Esophagus squamous epithelium (tissue), 5 donors: ENCODE data around the gene C6orf47. TPM values are rescaled to one million over a fixed set of nuclear protein-coding genes. Genes with fewer than 3 reads are reported as not detected.

Experiments
- DNase-seq: peaks from one replicate; lab custom pipeline; 2025; lab: John Stamatoyannopoulos, UW
- H3K27ac ChIP-seq, 4 donors: fragments of 200-600 bp; sonication (generic); one replicate each; pipeline ENCODE4 v1.5.1; 2016 to 2019; ENCODE audit warnings: mild to moderate bottlenecking in 1 of 4
- H3K27me3 ChIP-seq, 4 donors: fragments of 200-600 bp; sonication (generic); 1 replicate in 3 of 4; 2 replicates in 1 of 4; pipeline versions ENCODE4 v1.5.1 to v1.6.0; 2017 to 2021; ENCODE audit warnings: antibody characterized with exemption in 1 of 4
- H3K36me3 ChIP-seq, 3 donors: fragments of 200-600 bp; sonication (generic); one replicate each; pipeline ENCODE4 v1.5.1; 2016 to 2019
- H3K4me1 ChIP-seq, 3 donors: fragments of 200-600 bp; sonication (generic); one replicate each; pipeline ENCODE4 v1.5.1; 2017 to 2019
- H3K4me3 ChIP-seq, 4 donors: fragments of 200-600 bp; sonication (generic); 1 replicate in 3 of 4; 2 replicates in 1 of 4; pipeline ENCODE4 v1.5.1; 2016 to 2019; ENCODE audit warnings: mild to moderate bottlenecking in 2 of 4, moderate library complexity in 1 of 4
- H3K9me3 ChIP-seq, 3 donors: fragments of 200-600 bp; sonication (generic); one replicate each; pipeline ENCODE4 v1.5.1; 2016 to 2019
- POLR2A ChIP-seq, 4 donors: fragments of 450-650 bp; IDR thresholded peaks; one replicate each; pipeline ENCODE4 v1.6.1; 2017; ENCODE audit warnings: antibody characterized with exemption in 4 of 4, mild to moderate bottlenecking in 4 of 4, moderate library complexity in 3 of 4
- WGBS, 2 donors: methylation state at CpG; one replicate each; pipeline ENCODE4 v1.1.5; 2018; 5-methylcytosine and 5-hydroxymethylcytosine counted together
- intact Hi-C: fragments of 100-400 bp; cut with DNase I; formaldehyde crosslinking; loops from one replicate; pipeline ENCODE4 v1.15.0; 2022
- total RNA-seq, 4 donors: library from RNA; depleted of rRNA; stranded (reverse); fragments of >200 nt; gene quantifications; one replicate each; pipeline ENCODE4 v1.1.0, GENCODE V29; 2016
- TF ChIP-seq, protein P1 (sequence below), 6 experiments: fragments of 450-650 bp in 4 of 6; fragments of 200-600 bp in 2 of 6; sonication (generic) in 2 of 6; IDR thresholded peaks; one replicate each; pipeline ENCODE4 v1.5.1; 2016 to 2019; ENCODE audit warnings: antibody characterized with exemption in 6 of 6, mild to moderate bottlenecking in 4 of 6, moderate library complexity in 4 of 6
- donor health status: DM: yes; HTN: yes; CAD: no.

C6orf47 gene
- total RNA-seq, 4 donors from 2014 or later = 28.8 to 34.4 (median 31.7) TPM

DNA sequence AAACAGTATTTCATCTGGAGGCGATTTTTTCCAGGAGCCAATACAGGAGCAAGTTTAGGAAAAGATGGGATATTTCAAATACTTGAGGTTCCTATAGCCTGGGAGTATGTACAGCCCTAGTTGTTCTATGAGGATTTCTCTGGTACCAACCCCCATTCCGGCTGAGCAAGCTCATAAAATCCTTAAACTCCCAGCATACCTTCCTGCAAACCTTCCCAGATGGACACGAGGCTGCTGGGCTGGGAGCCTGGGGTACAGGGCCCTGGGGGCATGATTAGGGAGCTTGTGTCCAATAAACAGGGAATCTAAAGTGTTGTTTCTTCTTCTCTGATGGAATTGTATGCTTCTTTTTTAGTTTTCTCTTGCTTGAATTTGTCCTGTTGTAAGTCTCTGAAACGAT, 38.6 kb downstream of the C6orf47 start:
- Histone ChIP-seq H3K4me3 (peak overlapping the region; percentile 80 to 98 (median 86)), H3K27me3 (no peaks in the 10 kb centered on the region), H3K9me3 (no peaks in the 10 kb centered on the region), H3K27ac (peak overlapping the region; percentile 97 to 99 (median 98)), H3K36me3 (peaks cover 33 to 38% (median 34%) of the 10 kb centered on the region in 3 donors), H3K4me1 (peaks cover 11 to 35% (median 14%) of the 10 kb centered on the region in 3 donors)
- WGBS, 2 donors = 15 to 20% methylated on average over 4 of the region's 4 CpGs
- intact Hi-C loops = no loop called here
- TF ChIP-seq, protein P1, sequence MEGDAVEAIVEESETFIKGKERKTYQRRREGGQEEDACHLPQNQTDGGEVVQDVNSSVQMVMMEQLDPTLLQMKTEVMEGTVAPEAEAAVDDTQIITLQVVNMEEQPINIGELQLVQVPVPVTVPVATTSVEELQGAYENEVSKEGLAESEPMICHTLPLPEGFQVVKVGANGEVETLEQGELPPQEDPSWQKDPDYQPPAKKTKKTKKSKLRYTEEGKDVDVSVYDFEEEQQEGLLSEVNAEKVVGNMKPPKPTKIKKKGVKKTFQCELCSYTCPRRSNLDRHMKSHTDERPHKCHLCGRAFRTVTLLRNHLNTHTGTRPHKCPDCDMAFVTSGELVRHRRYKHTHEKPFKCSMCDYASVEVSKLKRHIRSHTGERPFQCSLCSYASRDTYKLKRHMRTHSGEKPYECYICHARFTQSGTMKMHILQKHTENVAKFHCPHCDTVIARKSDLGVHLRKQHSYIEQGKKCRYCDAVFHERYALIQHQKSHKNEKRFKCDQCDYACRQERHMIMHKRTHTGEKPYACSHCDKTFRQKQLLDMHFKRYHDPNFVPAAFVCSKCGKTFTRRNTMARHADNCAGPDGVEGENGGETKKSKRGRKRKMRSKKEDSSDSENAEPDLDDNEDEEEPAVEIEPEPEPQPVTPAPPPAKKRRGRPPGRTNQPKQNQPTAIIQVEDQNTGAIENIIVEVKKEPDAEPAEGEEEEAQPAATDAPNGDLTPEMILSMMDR (IDR thresholded peaks at IDR 0.05) = no peak
- no peak for TF ChIP-seq POLR2A (IDR thresholded peaks at IDR 0.05)
- no peak for DNase-seq

DNA sequence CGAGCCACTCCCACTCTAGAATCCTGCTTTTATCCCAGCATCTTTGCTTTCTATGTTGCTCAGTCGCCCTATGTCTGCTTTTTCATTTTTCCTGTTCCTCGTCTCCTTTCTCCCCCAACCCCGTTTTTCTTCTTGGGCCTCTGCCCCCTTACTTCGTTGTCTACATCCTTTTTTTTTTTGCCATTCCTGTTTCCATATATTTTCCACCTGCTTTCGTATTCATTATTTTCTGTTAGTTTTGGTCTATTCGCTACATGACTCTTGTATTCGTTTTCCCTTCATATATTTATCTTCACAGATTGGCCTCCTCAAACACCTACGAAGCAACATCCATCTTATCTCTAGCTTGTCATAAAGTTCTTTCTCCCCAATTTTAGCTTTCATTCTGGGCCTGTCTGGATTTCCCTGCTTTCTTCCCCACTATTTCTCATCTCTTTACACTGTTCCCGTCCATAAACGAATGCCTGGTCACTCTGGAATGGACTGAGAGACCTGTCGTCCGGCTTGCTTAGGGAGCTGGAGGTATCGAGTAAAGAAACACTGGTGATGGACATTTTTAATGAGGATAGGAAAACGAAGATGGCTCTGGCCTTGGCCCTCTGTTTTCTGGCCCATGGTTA, 39.1 kb downstream of the C6orf47 start:
- Histone ChIP-seq H3K27ac (peak overlapping the region; percentile 97 to 99 (median 98)), H3K36me3 (peaks cover 27 to 32% (median 28%) of the 10 kb centered on the region in 3 donors), H3K9me3 (no peaks in the 10 kb centered on the region), H3K27me3 (no peaks in the 10 kb centered on the region), H3K4me1 (peaks cover 11 to 35% (median 14%) of the 10 kb centered on the region in 3 donors), H3K4me3 (peak overlapping the region; percentile 80 to 98 (median 86))
- intact Hi-C loops = no loop called here
- WGBS, 2 donors = 3 to 6% methylated on average over 15 of the region's 15 CpGs
- TF ChIP-seq, protein P1 (IDR thresholded peaks at IDR 0.05) = no peak
- TF ChIP-seq POLR2A (IDR thresholded peaks at IDR 0.05) = no peak
- DNase-seq = no peak

DNA sequence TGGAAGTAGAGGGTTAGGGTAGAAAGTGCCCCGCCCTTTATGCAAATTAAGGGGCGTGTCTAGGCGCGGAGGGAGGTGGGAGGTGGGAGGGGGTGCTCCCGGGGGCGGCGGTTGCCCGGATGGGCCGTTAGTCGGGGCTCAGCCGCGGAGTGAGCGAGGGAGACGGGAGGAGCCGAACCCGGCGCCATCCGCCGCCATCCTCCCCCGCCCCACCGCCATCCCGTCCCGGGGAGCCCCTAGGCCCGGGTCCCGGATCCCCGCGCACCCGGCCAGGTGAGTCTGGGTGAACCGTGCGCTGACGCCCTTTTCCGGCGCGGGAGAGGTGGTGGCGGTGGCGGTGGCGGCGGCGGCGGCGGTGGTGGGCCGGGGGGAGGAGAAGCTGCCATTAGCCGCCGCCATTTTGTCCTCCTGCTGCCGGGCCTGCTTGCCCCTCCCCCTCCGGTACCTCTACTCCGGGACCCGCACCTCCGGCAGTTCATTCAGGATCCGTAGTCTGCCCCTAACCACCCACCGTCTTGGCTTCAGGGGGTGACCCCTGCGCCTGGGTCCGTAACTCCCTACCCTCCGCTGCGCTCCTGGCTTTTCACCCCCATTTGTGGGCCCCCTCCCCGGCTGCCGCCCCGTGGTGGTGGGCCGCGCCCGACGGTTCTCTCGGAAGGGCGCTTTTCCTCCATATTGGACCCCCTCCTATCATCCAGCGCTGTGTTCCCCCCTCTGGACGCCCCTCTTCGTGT, 39.8 kb downstream of the C6orf47 start, which contains the start of gene PRRC2A:
PRRC2A (plus strand) TSS at position 130 of the 734 bp plus-strand sequence. CDS start 2,075 bp downstream, outside the sequence.
- DNase-seq = no peak
- intact Hi-C loops = no loop called here
- 1 to 6% methylated on average over 15 to 25 of the region's 67 CpGs for WGBS, 2 donors

DNA sequence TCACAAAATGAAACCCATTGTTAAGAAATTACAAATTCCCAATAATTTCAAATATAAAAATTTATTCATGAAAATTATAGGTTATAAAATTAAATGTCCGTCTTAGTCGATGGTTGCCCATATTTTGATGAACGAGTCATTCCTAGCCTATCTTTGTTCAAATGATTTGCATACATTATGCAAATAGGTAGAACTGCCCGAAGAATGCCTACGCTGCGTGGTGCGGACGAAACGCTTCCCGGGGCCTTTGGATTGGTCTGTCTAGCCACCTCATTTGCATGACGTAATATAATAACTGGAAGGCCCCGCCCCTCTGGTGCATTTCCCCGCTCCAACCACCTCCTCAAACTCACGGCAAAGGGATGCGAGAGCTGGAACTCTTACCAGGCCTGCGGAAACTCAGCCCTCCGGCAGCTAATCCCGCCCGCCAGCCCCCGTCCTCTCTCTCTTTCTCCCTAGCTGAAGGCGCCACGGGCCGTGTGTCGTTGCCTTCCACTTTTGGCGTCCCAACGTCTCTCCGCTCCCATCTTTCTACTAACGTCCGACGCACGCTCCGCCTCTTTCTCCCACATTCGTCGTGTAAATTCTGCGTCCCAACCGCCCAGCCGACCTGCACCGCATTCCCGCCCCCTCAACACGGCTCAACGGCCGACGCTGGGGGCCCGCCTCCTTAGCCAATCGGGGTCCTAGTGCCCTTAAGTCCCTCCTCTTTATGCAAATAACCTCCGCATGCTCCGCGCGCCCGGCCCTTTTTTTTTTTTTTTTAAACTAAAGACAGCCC, 40.6 kb downstream of the C6orf47 start:
- WGBS, 2 donors = 0% methylated on average over 48 to 50 of the region's 50 CpGs
- DNase-seq = peak; percentile 94
- H3K4me3 ChIP-seq = peak overlapping the region; percentile 80 to 98 (median 86)
- H3K27ac ChIP-seq = peak overlapping the region; percentile 97 to 99 (median 98)
- intact Hi-C loops = no loop called here
- TF ChIP-seq, protein P1 (IDR thresholded peaks at IDR 0.05) = peak in 3 of 6 experiments; percentile 13 to 26 (median 25)
- TF ChIP-seq POLR2A (IDR thresholded peaks at IDR 0.05) = peak in 3 of 4 donors; percentile 85 to 91 (median 88)
- H3K27me3 ChIP-seq = no peaks in the 10 kb centered on the region
- no peaks in the 10 kb centered on the region for H3K9me3 ChIP-seq
- peaks cover 13 to 18% (median 16%) of the 10 kb centered on the region in 3 donors for H3K36me3 ChIP-seq
- peaks cover 11 to 35% (median 14%) of the 10 kb centered on the region in 3 donors for H3K4me1 ChIP-seq

More for the DNA sequence above, 39.8 kb downstream of the C6orf47 start, which contains the start of gene PRRC2A:
- Histone ChIP-seq H3K4me3 (peak within 1 kb of the TSS; percentile 80 to 98 (median 86)), H3K9me3 (no peaks in the 10 kb centered on the region), H3K36me3 (peaks cover 20 to 26% (median 24%) of the 10 kb centered on the region in 3 donors), H3K27ac (peak within 1 kb of the TSS; percentile 97 to 99 (median 98)), H3K4me1 (peaks cover 11 to 35% (median 14%) of the 10 kb centered on the region in 3 donors), H3K27me3 (no peaks in the 10 kb centered on the region)
- TF ChIP-seq, protein P1 (IDR thresholded peaks at IDR 0.05) = no peak
- TF ChIP-seq POLR2A (IDR thresholded peaks at IDR 0.05) = peak in 3 of 4 donors; percentile 52 to 77 (median 75)
